Activated T-cell treated with anti-CD3 and anti-CD28 coated beads for 4 hours (primary cell): ENCODE results near the gene PNLIP.

Experiments used
- DNase-seq: peaks from one replicate; pipeline ENCODE4 v3.0.0-alpha.2; 2020

The PNLIP gene

DNA sequence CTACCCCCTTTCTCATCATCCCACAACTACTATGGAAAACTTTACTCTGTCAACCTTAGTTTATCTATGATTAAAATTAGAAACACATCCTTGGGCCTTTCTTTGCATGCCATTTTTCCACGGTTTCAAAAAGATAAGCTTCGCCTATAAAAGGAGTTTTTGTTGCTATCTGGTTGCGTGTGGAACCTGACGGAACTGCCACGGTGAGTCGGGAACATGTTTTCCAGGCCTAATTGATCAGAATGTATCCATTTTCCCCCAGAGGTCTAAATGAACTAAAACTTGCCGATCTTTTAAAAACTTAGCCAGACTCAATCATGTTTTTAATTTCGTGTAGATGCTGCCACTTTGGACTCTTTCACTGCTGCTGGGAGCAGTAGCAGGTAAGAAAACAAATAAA, at the start of gene PNLIP:
PNLIP (plus strand) TSS at position 176 of the 400 bp plus-strand sequence; CDS start at position 338, 162 bp downstream.
- no peak for DNase-seq

DNA sequence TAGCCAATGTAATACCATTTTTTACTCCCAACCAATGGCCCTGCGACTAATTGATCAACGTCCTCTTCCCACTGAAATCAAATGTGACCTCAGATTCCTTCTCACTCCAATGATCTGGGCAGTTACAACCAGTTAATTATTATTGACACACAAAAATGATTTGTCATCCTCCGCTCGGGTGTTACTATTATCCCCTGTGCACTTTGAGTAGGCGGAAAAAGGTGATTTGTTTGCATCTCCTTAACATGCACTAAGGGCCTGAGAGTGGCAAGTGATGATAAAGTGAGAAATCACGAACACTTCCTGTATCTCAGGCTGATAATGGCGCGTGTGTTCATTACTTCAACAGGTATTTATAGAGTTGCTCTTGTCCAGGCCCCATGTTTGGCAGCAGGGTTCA, 40.9 kb upstream of the PNLIP start:
- DNase-seq: no peak

DNA sequence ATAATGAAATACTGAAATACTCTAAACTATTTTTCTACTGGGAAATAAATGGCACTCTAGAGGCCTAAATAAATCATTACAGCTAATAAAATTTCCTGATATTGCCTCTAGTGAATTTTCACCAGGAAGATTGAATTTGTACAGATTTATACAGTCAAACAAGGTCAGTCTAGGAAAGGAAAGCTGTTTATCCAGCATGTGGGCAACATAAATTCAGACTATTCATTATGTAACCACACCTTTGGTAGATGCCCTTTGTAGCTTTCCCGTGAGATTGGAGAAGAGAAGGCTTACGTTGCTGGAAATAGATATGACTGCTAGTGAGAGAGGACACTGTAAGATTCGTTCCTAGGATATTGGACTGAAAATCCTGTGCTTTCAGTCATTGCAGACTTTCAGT, 35.2 kb upstream of the PNLIP start:
- no peak for DNase-seq

DNA sequence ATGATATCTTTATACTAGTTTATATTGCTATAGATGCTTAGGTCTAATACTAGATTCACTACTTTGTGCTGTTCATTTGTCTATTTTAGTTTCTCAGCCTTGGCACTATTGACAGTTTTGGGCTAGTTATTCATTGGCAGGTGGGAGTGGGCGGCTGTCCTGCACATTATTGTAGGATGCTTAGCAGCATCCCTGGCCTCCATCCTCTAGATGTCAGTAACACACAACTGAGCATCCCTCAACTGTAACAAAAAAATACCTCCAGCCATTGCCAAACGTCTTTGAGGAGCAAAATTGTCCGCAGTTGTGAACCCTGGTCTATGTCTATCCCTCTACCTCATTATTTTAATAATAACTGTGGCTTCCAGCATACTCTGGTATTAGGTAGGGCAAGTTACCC, 34.4 kb upstream of the PNLIP start:
- DNase-seq: no peak

DNA sequence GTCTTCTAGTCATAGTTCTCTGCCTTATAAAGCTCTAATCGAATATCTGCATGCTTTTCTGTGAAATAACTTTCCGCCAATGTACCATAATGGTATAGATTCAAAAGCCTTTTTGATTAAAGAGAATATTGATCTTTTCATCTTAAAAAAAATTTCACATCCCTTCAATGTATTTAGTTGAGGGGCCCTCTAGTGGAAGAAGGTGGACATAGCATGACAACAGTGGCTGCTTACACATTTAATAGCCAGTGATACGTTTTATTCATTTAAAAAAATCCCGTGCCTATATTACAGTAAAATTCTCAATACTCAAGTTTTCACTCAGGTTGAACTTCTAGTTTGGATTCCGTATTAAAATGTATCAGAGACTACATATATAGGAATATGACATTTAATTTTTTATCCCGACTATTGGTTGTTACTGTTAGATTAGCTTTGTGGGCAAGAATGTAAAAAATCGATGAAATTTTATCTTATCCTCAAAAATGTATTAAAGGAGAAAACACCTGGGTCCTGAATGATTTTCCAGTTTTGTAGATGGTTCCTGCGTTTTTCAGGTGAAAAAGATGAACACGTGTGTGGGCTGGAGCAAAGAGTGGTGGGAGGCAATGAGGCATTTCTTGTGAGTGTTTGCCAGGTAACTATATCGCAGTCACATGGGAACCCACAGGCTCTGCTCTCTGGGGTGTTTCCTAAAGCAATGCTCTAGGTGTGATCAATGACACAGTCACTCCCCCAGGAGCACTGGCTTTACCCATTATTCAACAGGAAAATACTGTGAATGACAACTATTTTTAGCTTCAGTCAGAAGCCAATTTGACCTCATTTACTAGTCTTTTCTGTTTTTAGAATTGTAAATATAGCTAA, 24.1 kb upstream of the PNLIP start:
- no peak for DNase-seq

DNA sequence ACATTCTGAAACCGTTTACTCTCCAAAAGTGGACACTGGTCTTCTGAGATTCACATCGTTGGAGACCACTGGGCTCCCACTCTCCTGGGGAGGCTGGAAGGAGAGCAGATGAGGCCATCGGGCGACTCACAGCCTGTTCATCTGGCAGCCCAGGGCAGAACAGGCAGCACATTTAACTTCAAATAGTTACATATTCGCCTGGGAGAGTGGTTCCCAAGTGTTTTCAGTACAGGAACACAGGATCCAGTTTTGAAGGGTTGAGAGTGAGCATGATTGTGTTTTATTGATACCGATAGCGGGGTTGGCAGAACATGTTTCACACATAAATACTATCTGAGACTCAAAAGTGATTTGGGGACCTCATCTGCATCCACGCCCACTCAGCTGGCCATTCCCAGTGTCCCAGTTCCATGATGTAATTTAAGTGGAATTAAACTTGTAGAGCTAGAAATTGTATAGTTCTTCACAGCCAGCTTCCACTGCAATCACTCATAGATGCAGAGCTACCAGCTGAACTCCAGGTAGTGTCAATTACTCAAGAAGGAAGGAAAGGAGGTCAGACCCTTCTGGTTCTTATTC, 22.8 kb upstream of the PNLIP start:
- DNase-seq: no peak

DNA sequence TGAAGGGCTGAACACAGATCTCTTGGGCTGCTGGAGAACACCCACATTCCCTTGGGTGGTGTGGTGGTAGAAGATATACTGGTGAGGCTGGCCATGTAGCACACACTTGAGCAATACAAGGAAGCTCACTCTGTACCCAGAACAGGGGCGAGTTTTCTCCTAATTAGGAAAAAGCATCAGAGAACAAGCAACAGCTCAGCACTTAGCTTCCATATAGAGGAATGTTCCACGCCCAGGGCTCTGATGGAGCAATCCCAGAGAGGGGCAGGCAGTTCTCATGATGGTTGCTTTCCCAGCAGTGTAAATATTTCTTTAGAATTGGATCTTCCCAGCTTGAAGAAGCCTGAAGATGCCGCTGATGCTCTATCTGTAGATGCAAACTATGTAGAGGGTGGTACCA, 21.0 kb upstream of the PNLIP start:
- DNase-seq: no peak

DNA sequence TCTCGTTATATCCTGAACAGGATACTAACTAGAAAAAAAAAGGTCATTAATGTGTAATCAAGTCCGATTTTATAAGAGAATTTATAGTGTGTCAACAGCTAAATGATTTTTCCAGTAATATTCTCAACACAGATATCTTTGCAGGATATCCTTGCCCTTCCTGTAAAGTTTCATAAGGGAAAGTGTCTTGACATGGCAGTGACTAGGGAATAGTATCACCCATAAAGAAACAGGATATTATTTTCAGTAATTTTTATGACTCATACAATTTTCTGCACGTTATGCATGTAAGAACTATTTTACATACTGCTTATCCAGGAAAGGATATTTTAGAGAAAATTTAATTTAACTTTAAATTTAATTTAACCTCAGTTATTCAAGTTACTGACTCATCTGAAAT, 19.5 kb upstream of the PNLIP start:
- DNase-seq: no peak

DNA sequence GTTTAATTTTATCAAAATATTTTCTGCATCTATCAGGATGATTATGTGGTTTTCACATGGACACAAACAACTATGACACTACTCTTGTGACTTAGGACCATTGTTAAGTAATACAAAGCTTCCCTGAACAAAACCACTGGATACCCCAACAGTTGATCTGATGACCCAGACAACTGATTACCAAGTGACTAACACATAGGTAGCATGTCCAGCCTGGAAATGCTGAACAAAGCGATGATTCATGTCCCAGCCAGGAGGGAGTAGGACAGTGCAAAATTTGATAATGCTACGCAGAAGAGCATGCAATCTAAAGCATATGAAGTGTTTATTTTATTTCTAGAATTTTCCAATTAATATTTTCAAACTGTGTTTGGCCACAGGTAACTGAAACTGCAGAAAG, 8.9 kb upstream of the PNLIP start:
- DNase-seq: no peak

DNA sequence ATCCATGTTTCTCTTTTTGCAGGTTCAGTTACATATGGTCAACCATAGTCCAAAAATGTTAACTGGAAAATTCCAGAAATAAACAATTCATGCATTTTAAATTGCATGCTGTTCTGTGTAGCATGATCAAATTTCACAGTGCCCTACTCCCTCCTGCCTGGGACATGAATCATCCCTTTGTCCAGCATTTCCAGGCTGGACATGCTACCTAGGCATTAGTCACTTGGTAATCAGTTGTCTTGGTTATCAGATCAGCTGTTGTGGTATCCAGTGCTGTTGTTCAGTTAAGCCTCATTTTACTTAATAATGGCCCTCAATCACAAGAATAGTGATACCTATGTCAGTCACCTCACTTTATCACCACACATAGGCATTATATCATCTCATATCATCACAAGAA, 7.3 kb upstream of the PNLIP start:
- no peak for DNase-seq

DNA sequence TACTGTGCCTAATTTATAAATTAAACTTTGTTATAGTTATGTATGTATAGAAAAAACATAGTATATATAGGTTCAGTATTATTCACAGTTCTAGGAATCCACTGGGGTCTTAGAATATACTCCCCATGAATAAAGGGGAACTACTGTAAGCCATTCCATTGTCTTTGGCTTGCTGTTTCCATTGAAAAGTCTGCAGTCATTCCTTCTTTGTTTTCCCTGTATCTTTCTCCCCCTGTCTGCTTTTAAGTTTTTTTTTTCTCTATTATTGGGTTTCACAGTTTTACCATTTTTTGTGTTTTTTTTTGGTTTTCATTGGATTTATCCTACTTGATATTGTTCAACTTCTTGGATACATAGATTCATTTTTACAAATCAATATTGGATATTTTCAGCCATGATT, 6.7 kb upstream of the PNLIP start:
- no peak for DNase-seq

DNA sequence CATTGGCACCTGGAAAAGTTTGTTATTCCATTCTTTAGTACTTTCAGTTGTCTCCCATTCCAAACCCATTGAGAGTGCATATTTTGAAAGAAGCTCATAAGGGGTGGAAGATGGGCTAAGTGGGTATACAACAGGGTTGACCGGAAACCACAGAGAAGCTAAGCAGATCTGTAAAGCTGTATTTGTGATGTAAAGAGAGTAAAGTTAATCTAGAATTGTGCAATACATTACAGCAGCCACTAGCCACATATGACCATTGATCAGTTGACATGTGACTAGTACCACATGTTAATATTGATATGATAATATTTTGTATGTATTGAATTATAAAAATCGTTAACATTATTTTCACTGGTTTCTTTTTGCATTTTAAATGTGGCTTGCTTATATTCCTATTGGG, 4.9 kb upstream of the PNLIP start:
- DNase-seq: no peak

DNA sequence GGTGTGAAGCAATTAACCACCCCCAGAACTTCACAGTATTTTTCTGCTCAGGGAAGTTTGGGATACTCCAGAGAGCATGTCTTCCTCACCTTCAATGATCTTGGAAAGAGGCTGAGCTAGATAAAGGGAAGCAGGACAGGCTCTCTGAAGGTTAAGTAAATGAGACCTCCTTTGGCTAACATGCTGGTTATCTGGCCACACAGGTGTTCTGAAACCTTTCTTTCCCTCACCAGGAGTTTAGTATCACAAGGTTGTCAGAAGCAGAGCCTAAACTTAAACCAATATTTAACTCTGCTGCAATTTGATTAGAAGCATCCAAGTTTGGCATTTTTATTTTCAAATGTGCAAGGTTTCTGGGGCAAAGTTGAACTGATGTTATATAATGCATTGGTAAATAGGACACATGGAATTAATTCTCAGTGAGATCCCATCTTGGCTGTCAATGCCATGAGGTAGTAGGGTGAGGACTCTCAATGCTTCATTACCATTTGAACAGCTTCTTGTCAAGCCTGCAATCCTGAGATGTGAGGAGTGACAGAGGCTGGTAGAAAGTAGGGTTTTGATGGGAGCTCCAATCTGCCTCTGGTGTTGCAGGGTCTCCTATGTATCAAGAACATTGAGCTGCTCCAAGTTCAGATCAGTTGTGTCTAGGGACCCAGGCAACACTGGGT, 3.6 kb upstream of the PNLIP start:
- no peak for DNase-seq

DNA sequence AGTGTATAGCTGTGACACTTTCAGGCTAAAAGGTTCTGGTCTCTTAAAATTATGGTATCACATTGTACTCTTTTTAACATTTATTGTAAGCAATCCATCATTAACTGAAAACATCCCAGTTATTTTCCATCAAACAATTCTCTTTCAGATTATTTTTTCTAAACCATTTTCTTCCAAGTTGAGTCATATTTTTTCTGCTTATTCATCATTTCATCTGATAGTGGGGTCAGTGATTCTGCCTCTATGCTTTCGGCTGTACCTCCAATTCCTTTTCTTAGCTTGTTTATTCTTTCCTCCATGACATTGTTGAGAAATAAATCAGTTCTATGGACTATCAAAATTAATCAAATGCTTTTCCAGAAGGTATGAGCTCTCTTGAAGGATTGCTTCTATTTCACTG, 609 bp upstream of the PNLIP start:
- DNase-seq: no peak

DNA sequence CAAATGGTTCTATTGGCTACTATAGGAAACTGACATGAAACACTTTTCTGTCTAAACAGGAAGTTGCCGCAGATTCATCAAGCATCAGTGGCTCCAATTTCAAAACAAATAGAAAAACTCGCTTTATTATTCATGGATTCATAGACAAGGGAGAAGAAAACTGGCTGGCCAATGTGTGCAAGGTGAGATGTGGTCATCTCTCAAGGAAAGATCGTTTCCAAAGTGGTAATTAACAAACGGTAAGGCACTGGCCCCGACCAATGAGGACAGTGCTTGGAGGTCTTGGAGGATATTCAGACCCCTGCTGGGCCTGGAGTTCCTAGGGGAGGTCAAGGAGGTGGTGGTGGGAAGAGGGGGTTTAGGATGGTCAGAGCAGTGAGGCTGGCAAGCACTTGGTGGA, 2.6 kb downstream of the PNLIP start:
- no peak for DNase-seq

DNA sequence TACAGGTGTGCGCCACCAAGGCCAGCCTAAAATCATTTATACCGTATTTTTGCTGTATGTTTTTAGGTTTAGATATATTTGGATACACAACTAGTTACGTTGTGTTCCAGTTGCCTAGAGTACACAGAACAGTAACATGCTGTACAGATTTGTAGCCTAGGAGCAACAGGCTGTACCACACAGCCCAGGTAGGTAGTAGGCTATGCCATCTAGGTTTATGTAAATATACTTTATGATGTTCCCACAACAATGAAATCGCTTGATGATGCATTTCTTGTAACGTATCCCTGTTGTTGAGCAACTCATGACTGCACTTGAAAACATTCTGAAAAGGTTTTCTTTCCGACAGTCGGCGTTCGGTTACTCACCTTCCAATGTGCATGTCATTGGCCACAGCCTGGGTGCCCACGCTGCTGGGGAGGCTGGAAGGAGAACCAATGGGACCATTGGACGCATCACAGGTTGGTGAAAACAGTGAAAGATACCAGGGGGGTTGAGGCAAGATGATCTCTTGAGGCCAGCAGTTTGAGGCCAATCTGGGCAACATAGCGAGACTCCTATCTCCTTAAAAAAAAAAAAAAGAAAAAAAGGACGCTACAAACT, 7.7 kb downstream of the PNLIP start:
- DNase-seq: no peak

DNA sequence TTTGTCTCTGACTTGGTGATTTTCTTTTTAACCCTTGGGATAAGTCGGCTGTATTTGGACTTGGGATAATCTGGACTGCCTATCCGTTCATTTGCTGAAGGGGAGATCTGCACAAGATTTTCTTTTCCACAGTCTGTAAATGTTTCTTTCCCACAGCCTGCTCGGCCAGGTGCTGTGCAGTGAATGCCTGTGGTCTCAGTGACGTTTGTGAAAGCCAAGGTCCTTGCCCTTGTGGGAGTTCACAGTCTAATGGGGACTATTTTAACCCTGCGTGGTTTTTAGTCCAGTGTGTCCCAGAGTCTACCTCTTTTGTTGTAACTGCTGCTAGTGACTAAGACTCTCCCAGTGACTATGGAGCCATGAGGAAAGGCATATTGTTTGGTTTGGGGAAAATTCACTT, 8.9 kb downstream of the PNLIP start:
- no peak for DNase-seq

DNA sequence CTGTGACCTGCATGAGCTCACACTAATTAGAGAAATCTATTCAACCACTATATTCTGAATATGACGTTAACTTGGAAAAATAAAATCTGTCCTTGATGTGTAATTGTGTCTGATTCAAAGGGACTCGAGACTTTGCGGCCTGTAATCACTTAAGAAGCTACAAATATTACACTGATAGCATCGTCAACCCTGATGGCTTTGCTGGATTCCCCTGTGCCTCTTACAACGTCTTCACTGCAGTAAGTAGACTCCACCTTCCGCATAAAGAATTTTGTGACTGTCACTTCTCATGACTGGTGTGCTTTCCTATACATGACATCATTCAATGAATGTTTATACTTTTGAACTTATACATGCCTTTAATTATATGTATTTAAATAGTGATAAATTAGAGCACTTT, 10.1 kb downstream of the PNLIP start:
- DNase-seq: no peak

DNA sequence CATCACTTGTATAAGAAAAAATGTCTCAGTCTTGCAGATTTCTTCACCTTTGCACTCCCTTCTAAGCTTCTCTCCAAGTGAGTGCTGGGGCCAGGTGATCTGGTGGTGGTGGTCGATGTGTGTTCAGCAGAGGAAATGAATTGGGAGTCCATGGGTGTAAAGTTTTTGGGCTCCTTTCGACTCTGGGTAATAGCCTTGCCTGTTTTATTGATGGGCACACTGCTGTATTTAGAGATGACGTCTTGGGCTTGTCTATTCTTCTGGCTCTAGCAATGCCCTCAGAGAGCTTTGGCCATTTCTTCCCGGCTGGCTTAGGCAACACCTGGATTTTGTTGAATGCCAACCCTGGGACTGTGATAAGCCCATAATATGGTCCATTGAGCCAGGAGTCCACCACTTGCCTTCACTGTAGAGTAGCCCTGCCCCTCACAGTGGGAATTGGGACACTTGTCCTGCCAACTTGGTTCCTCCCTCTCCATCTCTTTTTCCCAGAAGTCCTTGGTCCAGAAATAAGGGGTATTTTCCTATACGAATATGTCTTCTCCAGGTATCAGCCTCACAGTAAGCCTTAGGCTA, 11.7 kb downstream of the PNLIP start:
- no peak for DNase-seq

DNA sequence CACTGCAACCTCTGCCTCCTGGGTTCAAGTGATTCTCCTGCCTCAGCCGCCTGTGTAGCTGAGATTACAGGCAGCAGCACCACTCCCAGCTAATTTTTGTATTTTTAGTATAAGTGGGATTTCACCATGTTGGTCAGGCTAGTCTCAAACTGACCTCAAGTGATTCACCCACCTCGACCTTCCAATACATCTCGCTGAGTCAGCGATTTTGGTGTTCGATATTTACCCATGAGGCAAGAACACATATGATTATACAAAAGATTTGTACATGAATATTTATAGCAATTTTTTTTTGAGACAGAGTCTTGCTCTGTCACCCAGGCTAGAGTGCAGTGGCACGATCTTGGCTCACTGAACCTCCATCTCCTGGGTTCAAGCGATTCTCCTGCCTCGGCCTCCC, 19.8 kb downstream of the PNLIP start:
- no peak for DNase-seq

DNA sequence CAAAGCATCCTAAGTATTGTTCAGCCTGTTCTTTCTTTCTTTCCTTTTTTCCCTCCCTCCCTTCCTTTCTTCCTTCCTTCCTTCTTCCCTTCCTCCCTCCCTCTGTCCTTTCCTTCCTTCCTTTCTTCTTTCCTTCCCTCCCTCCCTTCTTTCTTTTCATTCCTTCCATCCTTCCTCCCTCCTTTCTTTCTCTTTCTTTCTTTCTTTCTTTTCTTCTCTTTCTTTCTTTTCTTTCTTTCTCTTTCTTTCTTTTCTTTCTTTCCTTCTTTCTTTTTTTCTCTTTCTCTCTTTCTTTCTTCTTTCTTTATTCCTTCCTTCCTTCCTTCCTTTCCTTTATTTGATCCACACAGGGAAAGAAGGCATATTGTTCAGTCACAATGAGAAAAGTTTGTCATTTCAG, 21.2 kb downstream of the PNLIP start:
- no peak for DNase-seq

DNA sequence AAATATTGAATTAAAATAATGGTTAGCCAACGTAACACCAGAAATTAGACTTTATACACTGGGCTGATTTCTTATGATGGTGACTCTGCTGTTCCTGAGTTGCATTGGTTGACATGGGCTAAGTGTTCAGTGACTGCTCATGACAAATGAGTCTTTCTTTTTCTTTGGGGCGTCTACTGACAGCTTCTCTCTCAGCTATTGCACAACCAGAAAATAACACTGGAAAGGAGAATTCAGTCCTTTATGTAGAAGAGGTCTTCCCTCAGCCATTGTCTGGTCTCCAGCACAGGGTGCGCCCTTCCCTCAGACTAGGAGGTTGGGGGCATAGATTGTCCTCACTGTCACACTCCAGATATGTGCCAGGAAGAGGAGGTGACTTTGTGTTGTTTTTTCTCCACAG, 21.6 kb downstream of the PNLIP start:
- DNase-seq: no peak

DNA sequence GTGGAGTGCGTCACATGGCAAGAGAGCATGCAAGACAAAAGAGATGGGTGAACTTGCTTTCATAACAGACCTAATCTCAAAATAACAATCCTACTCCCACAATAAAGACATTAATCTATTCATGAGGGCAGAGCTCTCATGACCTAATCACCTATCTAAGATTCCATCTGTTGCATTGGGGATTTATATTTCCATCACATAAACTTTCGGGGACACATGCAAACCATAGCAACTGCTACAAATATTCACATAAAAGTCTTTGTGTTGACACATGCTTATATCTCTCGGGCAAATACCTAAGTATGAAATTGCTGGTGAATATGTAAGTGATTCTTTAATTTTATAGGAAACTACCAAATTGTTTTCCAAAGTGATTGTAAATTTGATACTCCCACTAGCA, 29.1 kb downstream of the PNLIP start:
- DNase-seq: no peak
